HTERT RPE-1 (cell line): ENCODE data around the gene GALNT3.

Source experiments
- in situ Hi-C: fragments of 300-500 bp; cut with MboI; formaldehyde crosslinking; loops from 4 replicates; pipeline ENCODE4 v1.14.3; 2020; ENCODE audit warnings: low sequenced_read_pairs

The GALNT3 gene

GRCh38 chr2:165796819-165797530 is 2.9 kb upstream of the GALNT3 start:
- in situ Hi-C loops: no loop called here

- in situ Hi-C loops: no loop called here
Observed at GRCh38 chr2:165796129-165796528, 2.1 kb upstream of the GALNT3 start.

- in situ Hi-C loops: no loop called here
Observed at GRCh38 chr2:165795011-165795410, 964 bp upstream of the GALNT3 start.

GRCh38 chr2:165794536-165794928 is 485 bp upstream of the GALNT3 start:
- in situ Hi-C loops: no loop called here

- in situ Hi-C loops: no loop called here
Observed at GRCh38 chr2:165793161-165793778, 777 bp downstream of the GALNT3 start.

- in situ Hi-C loops: no loop called here
Observed at GRCh38 chr2:165792104-165792454, 2.0 kb downstream of the GALNT3 start.

- in situ Hi-C loops: no loop called here
Observed at GRCh38 chr2:165791421-165792103, 2.5 kb downstream of the GALNT3 start.

- in situ Hi-C loops: no loop called here
Observed at GRCh38 chr2:165790466-165790865, 3.6 kb downstream of the GALNT3 start.

- in situ Hi-C loops: no loop called here
Observed at GRCh38 chr2:165787334-165787733, 6.7 kb downstream of the GALNT3 start.

GRCh38 chr2:165779706-165780105 is 14.3 kb downstream of the GALNT3 start:
- in situ Hi-C loops: no loop called here

GRCh38 chr2:165778653-165779451 is 15.2 kb downstream of the GALNT3 start:
- in situ Hi-C loops: no loop called here

GRCh38 chr2:165778187-165778556 is 15.9 kb downstream of the GALNT3 start:
- in situ Hi-C loops: no loop called here

- in situ Hi-C loops: no loop called here
Observed at GRCh38 chr2:165777522-165778186, 16.4 kb downstream of the GALNT3 start.

- in situ Hi-C loops: no loop called here
Observed at GRCh38 chr2:165776796-165777195, 17.3 kb downstream of the GALNT3 start.

GRCh38 chr2:165776013-165776412 is 18.0 kb downstream of the GALNT3 start:
- in situ Hi-C loops: no loop called here

GRCh38 chr2:165773684-165774083 is 20.4 kb downstream of the GALNT3 start:
- in situ Hi-C loops: no loop called here

- in situ Hi-C loops: no loop called here
Observed at GRCh38 chr2:165772183-165772582, 21.9 kb downstream of the GALNT3 start.

- in situ Hi-C loops: no loop called here
Observed at GRCh38 chr2:165766326-165766927, 27.6 kb downstream of the GALNT3 start.

- in situ Hi-C loops: no loop called here
Observed at GRCh38 chr2:165762723-165763122, 31.3 kb downstream of the GALNT3 start.

- in situ Hi-C loops: no loop called here
Observed at GRCh38 chr2:165757906-165758675, 36.0 kb downstream of the GALNT3 start.
